Measurements from ENCODE around the gene SLBP.

SLBP gene

DNA sequence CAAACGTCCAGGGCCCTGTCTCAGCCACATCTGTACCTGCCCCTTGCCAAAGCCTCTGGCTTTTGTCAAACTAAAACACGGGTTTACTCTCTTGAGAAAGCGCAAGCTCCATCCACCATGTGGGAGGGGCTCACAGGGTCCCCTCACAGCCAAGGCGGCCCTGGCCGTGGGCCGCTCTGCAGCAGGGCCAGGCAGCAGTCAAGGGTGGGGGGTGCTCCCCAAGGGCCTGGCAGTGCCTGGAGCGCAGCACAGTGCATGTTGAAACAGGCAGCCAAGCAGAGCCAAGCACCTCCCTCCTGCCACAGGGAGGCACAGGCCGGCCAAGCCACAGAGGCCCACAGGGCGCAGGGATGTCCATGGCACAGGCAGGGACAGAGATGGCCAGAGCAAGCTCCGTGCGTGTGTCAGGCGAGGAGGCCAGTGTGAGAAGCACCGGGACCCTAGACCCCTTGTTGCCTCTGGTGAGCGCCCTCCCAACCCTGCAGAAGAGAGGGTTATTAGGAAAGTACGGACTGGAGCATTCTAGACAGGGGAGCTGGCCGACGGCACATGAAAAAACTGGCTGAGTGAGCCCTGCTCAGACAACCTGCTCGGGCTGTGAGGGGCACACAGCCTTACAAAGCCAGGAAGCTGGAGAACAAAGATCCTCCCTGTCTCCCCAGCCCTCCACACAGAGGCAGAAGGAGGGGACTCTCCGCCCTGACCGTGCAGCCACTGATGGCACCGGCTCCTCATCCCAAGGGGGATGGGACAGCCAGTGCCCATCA is 67.0 kb downstream of the SLBP start:
- no peak for DNase-seq

DNA sequence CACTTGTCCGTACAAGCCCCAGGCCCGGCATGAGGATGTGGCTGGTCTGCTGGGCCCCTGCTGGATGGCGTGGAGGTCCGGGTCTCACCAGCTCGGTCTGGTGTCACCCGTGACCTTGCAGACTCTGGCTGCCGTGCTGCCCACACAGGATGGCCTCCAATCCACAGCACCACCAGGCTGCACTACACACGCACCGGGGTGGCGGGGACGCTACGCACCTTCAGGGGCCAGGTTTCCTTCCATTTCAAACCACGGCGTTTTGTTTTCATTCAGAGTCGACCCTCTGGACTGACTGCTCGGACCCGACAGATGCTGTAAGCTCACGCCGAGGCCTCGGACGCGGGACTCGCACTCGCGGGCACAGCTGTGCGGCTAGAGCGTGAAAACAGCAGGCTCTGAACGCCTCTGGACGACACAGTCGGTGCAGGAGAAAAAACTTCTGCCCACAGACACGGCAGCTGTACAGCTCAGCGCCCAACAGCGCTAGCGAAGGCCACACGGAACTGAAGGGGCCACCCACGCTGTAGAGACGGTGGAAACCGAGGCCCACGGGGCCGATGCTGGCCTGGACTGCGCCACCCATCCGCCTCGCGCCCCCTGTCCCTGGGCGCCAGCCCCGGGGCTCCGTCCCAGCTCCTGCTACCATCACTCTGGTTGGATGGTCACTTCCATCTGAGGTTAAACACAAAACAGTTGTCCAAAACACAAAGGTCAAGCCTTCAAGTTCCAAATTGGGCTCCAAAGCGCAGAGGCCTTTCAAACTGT is 68.0 kb downstream of the SLBP start:
- DNase-seq = no peak

Measured in stimulated activated CD4-positive, alpha-beta T cell treated with anti-CD3 and anti-CD28 coated beads, Interleukin-15, amount 100 ng/mL, for 24 hours (primary cell).